NT2/D1 (cell line): Measurements from ENCODE around the gene LAG3.

Experiments used
- DNase-seq: peaks from one replicate; pipeline ENCODE4 v3.0.0-alpha.2; 2011; ENCODE audit warnings: low read depth, low spot score
- H3K27me3 ChIP-seq: 2 replicates; pipeline ENCODE4 v1.6.0; 2011; ENCODE audit warnings: mild to moderate bottlenecking; ENCODE audit not compliant: insufficient read length, insufficient read depth
- H3K36me3 ChIP-seq: 2 replicates; pipeline ENCODE4 v1.6.1; 2011; ENCODE audit warnings: mild to moderate bottlenecking, low read length, mixed read lengths; ENCODE audit not compliant: insufficient read depth, insufficient read length
- H3K4me1 ChIP-seq: 2 replicates; pipeline ENCODE4 v1.5.1; 2011; ENCODE audit not compliant: insufficient read depth, insufficient read length
- H3K4me3 ChIP-seq: 2 replicates; pipeline ENCODE4 v1.5.1; 2011; ENCODE audit warnings: low read depth; ENCODE audit not compliant: insufficient read length
- H3K9ac ChIP-seq: 2 replicates; pipeline ENCODE4 v1.6.0; 2011; ENCODE audit warnings: low read depth; ENCODE audit not compliant: insufficient read length
- H3K9me3 ChIP-seq: 2 replicates; pipeline ENCODE4 v1.5.1; 2011; ENCODE audit warnings: mild to moderate bottlenecking, low read length; ENCODE audit not compliant: insufficient read depth
- SUZ12 ChIP-seq: IDR thresholded peaks from 2 replicates; pipeline ENCODE4 v1.6.1; 2011; ENCODE audit not compliant: insufficient read length, insufficient read depth; ENCODE audit errors: extremely low read depth
- YY1 ChIP-seq: IDR thresholded peaks from 2 replicates; pipeline ENCODE4 v1.6.1; 2011; ENCODE audit not compliant: insufficient read length, insufficient read depth
- ZNF274 ChIP-seq: IDR thresholded peaks from 2 replicates; pipeline ENCODE4 v1.6.1; 2011; ENCODE audit warnings: mild to moderate bottlenecking, low read depth, low read length

Gene LAG3

GRCh38 chr12:6772331-6772695 lies at the start of gene LAG3:
Gene LAG3, plus strand, starts transcription at chr12:6772520. Its CDS starts 333 bp downstream, at chr12:6772853.
- H3K4me1 ChIP-seq: peaks cover 42% of the 10 kb centered on the region
- H3K9ac ChIP-seq: peak within 1 kb of the TSS; percentile 61
- peaks cover 46% of the 10 kb centered on the region for H3K27me3 ChIP-seq
- H3K9me3 ChIP-seq: no peaks in the 10 kb centered on the region
- peak within 1 kb of the TSS; percentile 22 for H3K4me3 ChIP-seq
- TF ChIP-seq SUZ12 (no peak), ZNF274 (no peak), YY1 (no peak)
- no peak for DNase-seq
- H3K36me3 ChIP-seq: peaks cover 64% of the 10 kb centered on the region

GRCh38 chr12:6722863-6723262 lies 49.5 kb upstream of the LAG3 start:
- peak overlapping the region; percentile 90 for H3K9ac ChIP-seq
- peaks cover 20% of the 10 kb centered on the region for H3K36me3 ChIP-seq
- H3K27me3 ChIP-seq: no peaks in the 10 kb centered on the region
- no peak for DNase-seq
- TF ChIP-seq YY1 (no peak), ZNF274 (no peak), SUZ12 (no peak)
- no peaks in the 10 kb centered on the region for H3K9me3 ChIP-seq
- peaks cover 2% of the 10 kb centered on the region for H3K4me1 ChIP-seq
- H3K4me3 ChIP-seq: peak overlapping the region; percentile 73

- DNase-seq: peak; percentile 100
- Histone ChIP-seq H3K9ac (peak within 1 kb of the TSS; percentile 92), H3K4me1 (peaks cover 2% of the 10 kb centered on the region), H3K27me3 (no peaks in the 10 kb centered on the region), H3K36me3 (peaks cover 29% of the 10 kb centered on the region), H3K9me3 (no peaks in the 10 kb centered on the region), H3K4me3 (peak within 1 kb of the TSS; percentile 80)
- no peak for TF ChIP-seq SUZ12
- no peak for TF ChIP-seq ZNF274
- TF ChIP-seq YY1: peak; percentile 48
Measured at GRCh38 chr12:6723607-6724408, 48.5 kb upstream of the LAG3 start, which contains the start of gene COPS7A. Gene COPS7A, plus strand, starts transcription at chr12:6724046. Its CDS starts 611 bp downstream, at chr12:6724657.

GRCh38 chr12:6724409-6724797 lies 47.9 kb upstream of the LAG3 start:
- DNase-seq: peak; percentile 46
- no peaks in the 10 kb centered on the region for H3K9me3 ChIP-seq
- peaks cover 35% of the 10 kb centered on the region for H3K36me3 ChIP-seq
- no peaks in the 10 kb centered on the region for H3K27me3 ChIP-seq
- peaks cover 2% of the 10 kb centered on the region for H3K4me1 ChIP-seq
- TF ChIP-seq SUZ12 (no peak), YY1 (peak; percentile 4)
- peak overlapping the region; percentile 92 for H3K9ac ChIP-seq
- H3K4me3 ChIP-seq: peak overlapping the region; percentile 80

- Histone ChIP-seq H3K9ac (peak overlapping the region; percentile 1), H3K9me3 (no peaks in the 10 kb centered on the region), H3K36me3 (peaks cover 45% of the 10 kb centered on the region), H3K4me1 (peaks cover 2% of the 10 kb centered on the region), H3K27me3 (no peaks in the 10 kb centered on the region), H3K4me3 (no peak overlapping the region)
- TF ChIP-seq YY1 (no peak), SUZ12 (no peak), ZNF274 (no peak)
- DNase-seq: no peak
Measured at GRCh38 chr12:6725350-6725749, 47.0 kb upstream of the LAG3 start.

GRCh38 chr12:6729186-6729585 lies 43.1 kb upstream of the LAG3 start:
- Histone ChIP-seq H3K4me3 (no peak overlapping the region), H3K4me1 (peaks cover 2% of the 10 kb centered on the region), H3K9me3 (no peaks in the 10 kb centered on the region), H3K9ac (peak overlapping the region; percentile 4), H3K27me3 (no peaks in the 10 kb centered on the region), H3K36me3 (peaks cover 71% of the 10 kb centered on the region)
- TF ChIP-seq ZNF274: no peak
- no peak for TF ChIP-seq YY1
- TF ChIP-seq SUZ12: no peak
- no peak for DNase-seq

GRCh38 chr12:6730169-6730568 lies 42.2 kb upstream of the LAG3 start:
- peaks cover 78% of the 10 kb centered on the region for H3K36me3 ChIP-seq
- DNase-seq: no peak
- H3K4me1 ChIP-seq: peaks cover 2% of the 10 kb centered on the region
- no peak overlapping the region for H3K9ac ChIP-seq
- H3K4me3 ChIP-seq: no peak overlapping the region
- no peaks in the 10 kb centered on the region for H3K9me3 ChIP-seq
- H3K27me3 ChIP-seq: no peaks in the 10 kb centered on the region
- no peak for TF ChIP-seq YY1
- no peak for TF ChIP-seq SUZ12
- TF ChIP-seq ZNF274: no peak
